Caco-2 (cell line): ENCODE measurements around the gene NRXN3. TPM values are rescaled to one million over a fixed set of nuclear protein-coding genes. Genes with fewer than 3 reads are reported as not detected.
"Not testable (repeated sequence)": the region's sequence is repeated elsewhere in the genome, so short reads cannot be mapped to it uniquely, and the experiment has no call there.

Experiments used
- BruUV-seq: library from RNA; stranded (reverse); fragments of 400-500 nt; replicated peaks from 2 replicates; lab custom pipeline; 2021; lab: Mats Ljungman, UMichigan
- CTCF ChIA-PET: fragments of 300-600 bp; sonication (Branson Sonifier 250); formaldehyde crosslinking; loops from one replicate; lab custom pipeline; 2022; ENCODE audit warnings: antibody characterized with exemption; lab: Charles Lee
- POLR2A ChIA-PET: fragments of 300-600 bp; sonication (Branson Sonifier 250); formaldehyde crosslinking; loops from one replicate; lab custom pipeline; 2022; ENCODE audit warnings: antibody characterized with exemption; lab: Charles Lee
- DNase-seq, 2 experiments: peaks; one replicate each; pipeline versions ENCODE4 v3.0.0 to v3.0.0-alpha.2; 2020 to 2022
- H3K27me3 ChIP-seq: replicated peaks from 2 replicates; pipeline ENCODE4 v1.6.0; 2011; ENCODE audit warnings: low read length; ENCODE audit not compliant: control insufficient read depth, insufficient read depth
- H3K36me3 ChIP-seq: 2 replicates; pipeline ENCODE4 v1.5.1; 2011; ENCODE audit warnings: low read length; ENCODE audit not compliant: control insufficient read depth, insufficient read depth
- H3K4me1 ChIP-seq: fragments of 250-450 bp; sonication (Bioruptor Pico); 2 replicates; pipeline ENCODE4 v1.5.1; 2020; ENCODE audit warnings: mild to moderate bottlenecking
- H3K4me3 ChIP-seq: 2 replicates; pipeline ENCODE4 v1.5.1; 2011; ENCODE audit warnings: low read depth, mild to moderate bottlenecking, control low read depth, low read length
- H3K9me3 ChIP-seq: fragments of 250-450 bp; sonication (Bioruptor Pico); 2 replicates; pipeline ENCODE4 v1.5.1; 2020; ENCODE audit warnings: mild to moderate bottlenecking, moderate library complexity
- H3K27ac Mint-ChIP-seq: one replicate; pipeline ENCODE4 v1.8.0; 2022; ENCODE audit warnings: mixed read lengths; ENCODE audit not compliant: unreplicated experiment
- H3K27me3 Mint-ChIP-seq: one replicate; pipeline ENCODE4 v1.8.0; 2022; ENCODE audit warnings: mixed read lengths; ENCODE audit not compliant: insufficient read depth, unreplicated experiment
- H3K36me3 Mint-ChIP-seq: one replicate; pipeline ENCODE4 v1.8.0; 2022; ENCODE audit warnings: mild to moderate bottlenecking, mixed read lengths; ENCODE audit not compliant: insufficient read depth, unreplicated experiment
- H3K4me1 Mint-ChIP-seq: one replicate; pipeline ENCODE4 v1.8.0; 2022; ENCODE audit warnings: low read depth, mixed read lengths; ENCODE audit not compliant: unreplicated experiment
- H3K4me3 Mint-ChIP-seq: one replicate; pipeline ENCODE4 v1.8.0; 2022; ENCODE audit warnings: mild to moderate bottlenecking, moderate library complexity, mixed read lengths; ENCODE audit not compliant: unreplicated experiment
- H3K9me3 Mint-ChIP-seq: one replicate; pipeline ENCODE4 v1.8.0; 2022; ENCODE audit warnings: mixed read lengths; ENCODE audit not compliant: unreplicated experiment
- CTCF ChIP-seq, 2 experiments: fragments of 200-600 bp in 1 of 2; IDR thresholded peaks; 1 replicate in 1 of 2; 2 replicates in 1 of 2; pipeline versions ENCODE4 v1.5.1 to v1.8.0; 2011 to 2022; ENCODE audit warnings: antibody characterized with exemption in 1 of 2, control low read depth in 1 of 2, inconsistent platforms in 1 of 2, low read depth in 1 of 2, low read length in 1 of 2, mild to moderate bottlenecking in 1 of 2, moderate library complexity in 1 of 2; ENCODE audit not compliant: insufficient read depth in 1 of 2, severe bottlenecking in 1 of 2, unreplicated experiment in 1 of 2
- intact Hi-C: fragments of 100-400 bp; cut with micrococcal nuclease; formaldehyde crosslinking; loops from one replicate; pipeline ENCODE4 v1.10.0; 2022; ENCODE audit not compliant: unreplicated experiment
- total RNA-seq: library from RNA; stranded (reverse); gene quantifications from 2 replicates; pipeline ENCODE4 v1.2.3, GENCODE V29; 2022

The NRXN3 gene
- total RNA-seq, 1 experiment from 2014 or later, result 12.4 TPM

GRCh38 chr14:79100578-79100977 lies 930.4 kb downstream of the NRXN3 start:
- Mint-ChIP-seq H3K27ac (no peak overlapping the region), H3K27me3 (peaks cover 5% of the 10 kb centered on the region), H3K9me3 (no peaks in the 10 kb centered on the region), H3K4me1 (no peaks in the 10 kb centered on the region), H3K4me3 (no peak overlapping the region), H3K36me3 (no peaks in the 10 kb centered on the region)
- Histone ChIP-seq H3K27me3 (no peaks in the 10 kb centered on the region), H3K9me3 (no peaks in the 10 kb centered on the region), H3K36me3 (no peaks in the 10 kb centered on the region), H3K4me3 (no peak overlapping the region), H3K4me1 (no peaks in the 10 kb centered on the region)
- DNase-seq, result no peak
- no peak for TF ChIP-seq CTCF (IDR thresholded peaks at IDR 0.05; ENCODE audit: insufficient read depth in 1 of 2, low read depth in 1 of 2, low read length in 1 of 2, severe bottlenecking in 1 of 2, unreplicated experiment in 1 of 2)
- POLR2A ChIA-PET, result no interaction called here
- intact Hi-C loops, result no loop called here
- BruUV-seq, result no TSS peak
- CTCF ChIA-PET, result no interaction called here

- intact Hi-C loops, result no loop called here
Observed at GRCh38 chr14:79101388-79101787, 931.2 kb downstream of the NRXN3 start.

GRCh38 chr14:79103764-79104163 lies 933.6 kb downstream of the NRXN3 start:
- POLR2A ChIA-PET, result no interaction called here
- BruUV-seq, result no TSS peak
- Histone ChIP-seq H3K27me3 (no peaks in the 10 kb centered on the region), H3K4me1 (no peaks in the 10 kb centered on the region), H3K9me3 (no peaks in the 10 kb centered on the region), H3K36me3 (no peaks in the 10 kb centered on the region), H3K4me3 (no peak overlapping the region)
- no peak overlapping the region for H3K4me3 Mint-ChIP-seq
- no peaks in the 10 kb centered on the region for H3K9me3 Mint-ChIP-seq
- DNase-seq, result no peak
- no peaks in the 10 kb centered on the region for H3K4me1 Mint-ChIP-seq
- H3K36me3 Mint-ChIP-seq, result no peaks in the 10 kb centered on the region
- no peak overlapping the region for H3K27ac Mint-ChIP-seq
- CTCF ChIA-PET, result no interaction called here
- H3K27me3 Mint-ChIP-seq, result peaks cover 10% of the 10 kb centered on the region
- TF ChIP-seq CTCF (IDR thresholded peaks at IDR 0.05; ENCODE audit: insufficient read depth in 1 of 2, low read depth in 1 of 2, low read length in 1 of 2, severe bottlenecking in 1 of 2, unreplicated experiment in 1 of 2), result no peak
- intact Hi-C loops, result no loop called here

More at GRCh38 chr14:79101388-79101787, 931.2 kb downstream of the NRXN3 start:
- Mint-ChIP-seq H3K9me3 (no peaks in the 10 kb centered on the region), H3K4me3 (no peak overlapping the region), H3K4me1 (no peaks in the 10 kb centered on the region), H3K27ac (no peak overlapping the region), H3K36me3 (no peaks in the 10 kb centered on the region), H3K27me3 (peaks cover 10% of the 10 kb centered on the region)
- BruUV-seq, result no TSS peak
- POLR2A ChIA-PET, result no interaction called here
- no peak for TF ChIP-seq CTCF (IDR thresholded peaks at IDR 0.05; ENCODE audit: insufficient read depth in 1 of 2, low read depth in 1 of 2, low read length in 1 of 2, severe bottlenecking in 1 of 2, unreplicated experiment in 1 of 2)
- no peaks in the 10 kb centered on the region for H3K36me3 ChIP-seq
- H3K9me3 ChIP-seq, result no peaks in the 10 kb centered on the region
- CTCF ChIA-PET, result no interaction called here
- H3K4me1 ChIP-seq, result no peaks in the 10 kb centered on the region
- DNase-seq, result no peak
- no peak overlapping the region for H3K4me3 ChIP-seq
- H3K27me3 ChIP-seq, result no peaks in the 10 kb centered on the region

- CTCF ChIA-PET, H3K4me1 Mint-ChIP-seq, H3K36me3 Mint-ChIP-seq, H3K27ac Mint-ChIP-seq, H3K9me3 Mint-ChIP-seq, H3K4me3 Mint-ChIP-seq, H3K27me3 ChIP-seq, H3K4me3 ChIP-seq, BruUV-seq, H3K9me3 ChIP-seq, POLR2A ChIA-PET, H3K4me1 ChIP-seq, DNase-seq, H3K36me3 ChIP-seq, intact Hi-C loops, H3K27me3 Mint-ChIP-seq: not testable (repeated sequence)
Observed at GRCh38 chr14:79110564-79110963, 940.4 kb downstream of the NRXN3 start.
